ENCODE data around the gene ZNF805.
A peak's percentile ranks its signal among the peaks of the same experiment; 100 is the strongest.
"Not testable (repeated sequence)": the region's sequence is repeated elsewhere in the genome, so short reads cannot be mapped to it uniquely, and the experiment has no call there.

ZNF805 gene

DNA sequence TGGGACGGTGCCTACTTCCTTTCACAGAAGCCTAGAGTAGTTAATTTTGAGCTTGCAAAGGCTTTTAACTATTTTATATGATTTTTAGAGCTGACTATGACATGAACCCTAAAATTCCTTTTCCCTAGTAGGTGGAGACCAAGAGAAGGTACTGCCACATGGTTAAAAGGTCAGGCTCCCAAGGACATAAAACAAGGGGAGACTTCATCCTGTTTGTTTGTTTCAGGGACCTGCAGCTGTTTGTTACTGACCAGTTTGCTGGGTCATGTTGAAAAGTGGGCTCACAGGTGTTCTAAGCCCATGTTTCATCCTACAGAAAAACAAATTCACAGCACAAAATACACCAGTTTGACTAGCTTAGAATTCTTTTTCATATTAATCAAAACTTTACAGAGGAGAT, 36.0 kb downstream of the ZNF805 start:
- no peak for DNase-seq (ENCODE audit: low spot score)
- in situ Hi-C loops (cut with MboI; ENCODE audit: low pct_unique_long_range_greater_than_20kb, low sequenced_read_pairs, unreplicated experiment) = no loop called here
- TF ChIP-seq, protein P1, sequence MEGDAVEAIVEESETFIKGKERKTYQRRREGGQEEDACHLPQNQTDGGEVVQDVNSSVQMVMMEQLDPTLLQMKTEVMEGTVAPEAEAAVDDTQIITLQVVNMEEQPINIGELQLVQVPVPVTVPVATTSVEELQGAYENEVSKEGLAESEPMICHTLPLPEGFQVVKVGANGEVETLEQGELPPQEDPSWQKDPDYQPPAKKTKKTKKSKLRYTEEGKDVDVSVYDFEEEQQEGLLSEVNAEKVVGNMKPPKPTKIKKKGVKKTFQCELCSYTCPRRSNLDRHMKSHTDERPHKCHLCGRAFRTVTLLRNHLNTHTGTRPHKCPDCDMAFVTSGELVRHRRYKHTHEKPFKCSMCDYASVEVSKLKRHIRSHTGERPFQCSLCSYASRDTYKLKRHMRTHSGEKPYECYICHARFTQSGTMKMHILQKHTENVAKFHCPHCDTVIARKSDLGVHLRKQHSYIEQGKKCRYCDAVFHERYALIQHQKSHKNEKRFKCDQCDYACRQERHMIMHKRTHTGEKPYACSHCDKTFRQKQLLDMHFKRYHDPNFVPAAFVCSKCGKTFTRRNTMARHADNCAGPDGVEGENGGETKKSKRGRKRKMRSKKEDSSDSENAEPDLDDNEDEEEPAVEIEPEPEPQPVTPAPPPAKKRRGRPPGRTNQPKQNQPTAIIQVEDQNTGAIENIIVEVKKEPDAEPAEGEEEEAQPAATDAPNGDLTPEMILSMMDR (IDR thresholded peaks at IDR 0.05; ENCODE audit: extremely low read depth, insufficient read depth, missing control alignments) = no peak

DNA sequence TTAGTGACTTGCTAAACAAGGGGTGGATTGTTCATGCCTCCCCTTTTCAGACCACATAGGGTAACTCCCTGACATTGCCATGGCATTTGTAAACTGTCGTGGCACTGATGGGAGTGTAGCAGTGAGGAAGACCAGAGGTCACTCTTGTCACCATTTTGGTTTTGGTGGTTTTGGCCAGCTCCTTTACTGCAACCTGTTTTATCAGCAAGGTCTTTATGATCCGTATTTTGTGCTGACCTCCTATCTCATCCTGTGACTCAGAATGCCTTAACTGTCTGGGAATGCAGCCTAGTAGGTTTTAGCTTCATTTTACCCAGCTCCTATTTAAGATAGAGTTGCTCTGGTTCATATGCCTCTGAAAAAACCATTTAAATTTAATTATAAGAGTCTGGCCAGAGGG, 38.0 kb downstream of the ZNF805 start:
- in situ Hi-C loops (cut with MboI; ENCODE audit: low pct_unique_long_range_greater_than_20kb, low sequenced_read_pairs, unreplicated experiment) = not testable (repeated sequence)

DNA sequence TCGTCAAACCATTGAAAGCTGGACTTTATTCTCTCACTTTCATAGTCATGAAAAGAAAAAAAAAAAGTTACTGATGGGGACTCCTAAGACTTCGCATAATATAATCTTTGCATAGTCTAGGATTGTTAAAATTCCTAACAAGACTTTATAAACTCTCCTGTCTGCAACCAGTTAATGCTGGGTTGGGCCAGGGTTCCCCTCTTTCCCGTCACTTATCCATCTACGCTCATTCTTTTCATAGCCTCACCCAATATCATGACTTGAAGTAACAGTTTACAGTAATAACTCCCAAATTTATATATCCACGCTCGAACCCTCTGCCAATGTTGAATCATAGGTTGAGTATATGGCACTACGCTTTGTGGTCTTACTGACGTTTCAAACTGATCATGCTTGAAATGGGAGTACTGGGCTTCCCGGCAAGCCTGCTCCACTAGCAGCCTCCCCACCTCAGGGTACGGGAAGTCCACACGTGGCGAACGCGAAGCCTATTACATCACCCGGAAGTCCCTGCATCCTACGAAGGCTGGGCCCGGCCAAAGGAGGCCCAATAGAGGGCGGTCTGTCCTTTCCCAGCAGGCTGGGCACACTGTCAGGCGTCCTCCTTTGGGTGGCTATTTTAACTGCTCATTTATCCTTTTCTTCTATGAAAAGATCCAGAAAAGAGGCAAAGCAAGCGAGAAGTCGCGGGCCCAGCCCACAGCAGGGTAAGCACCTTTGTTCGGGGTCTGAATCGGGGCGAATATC, 39.2 kb downstream of the ZNF805 start:
- TF ChIP-seq, protein P1 (IDR thresholded peaks at IDR 0.05; ENCODE audit: extremely low read depth, insufficient read depth, missing control alignments) = peak; percentile 52
- in situ Hi-C loops (cut with MboI; ENCODE audit: low pct_unique_long_range_greater_than_20kb, low sequenced_read_pairs, unreplicated experiment) = no loop called here
- peak; percentile 84 for DNase-seq (ENCODE audit: low spot score)

More for the DNA sequence above, 38.0 kb downstream of the ZNF805 start:
- DNase-seq (ENCODE audit: low spot score) = not testable (repeated sequence)

DNA sequence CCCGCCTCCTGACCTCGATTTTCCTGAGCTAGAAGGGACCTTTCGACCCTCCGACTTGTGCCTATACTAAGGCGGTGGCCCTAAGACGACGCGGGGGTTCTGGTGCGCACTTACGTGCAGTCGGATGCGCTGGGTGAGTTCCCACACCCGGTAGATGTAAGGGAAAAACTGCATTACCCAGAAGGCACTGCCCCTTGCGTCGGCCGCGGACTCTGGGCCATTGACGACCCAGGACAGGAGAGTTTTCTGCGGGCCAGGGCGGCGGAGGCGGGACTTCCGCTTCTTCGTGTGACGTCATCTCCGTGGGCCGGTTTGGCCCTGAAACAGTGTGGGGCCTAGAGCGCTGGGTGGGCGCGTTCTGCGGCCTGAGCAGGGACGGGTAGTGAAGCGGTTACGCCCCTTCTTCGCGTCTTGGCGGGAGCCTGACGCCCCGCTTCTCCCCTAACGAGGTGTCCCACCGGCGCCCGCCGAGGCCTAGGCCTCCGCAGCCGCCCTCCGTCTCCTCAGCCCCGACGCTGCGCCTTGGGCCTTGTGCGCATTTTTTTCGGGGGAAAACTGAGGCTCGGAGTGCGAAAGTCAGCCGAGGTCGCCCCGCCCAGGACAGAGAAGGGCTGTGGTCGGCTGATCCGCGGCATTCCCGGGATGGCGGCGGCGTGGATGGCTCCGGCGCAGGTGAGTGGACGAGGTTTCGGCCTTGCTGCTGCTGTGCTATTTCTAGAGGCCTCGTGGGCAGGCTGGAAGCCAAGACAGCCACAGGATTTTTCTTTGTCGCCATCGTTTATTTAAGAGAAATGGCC, 39.9 kb downstream of the ZNF805 start, which contains the start of gene ZNF460:
ZNF460 (plus strand) TSS at position 321 of the 797 bp plus-strand sequence; CDS start at position 643, 322 bp downstream.
- in situ Hi-C loops (cut with MboI; ENCODE audit: low pct_unique_long_range_greater_than_20kb, low sequenced_read_pairs, unreplicated experiment) = no loop called here
- DNase-seq (ENCODE audit: low spot score) = peak; percentile 94
- TF ChIP-seq, protein P1 (IDR thresholded peaks at IDR 0.05; ENCODE audit: extremely low read depth, insufficient read depth, missing control alignments) = no peak

DNA sequence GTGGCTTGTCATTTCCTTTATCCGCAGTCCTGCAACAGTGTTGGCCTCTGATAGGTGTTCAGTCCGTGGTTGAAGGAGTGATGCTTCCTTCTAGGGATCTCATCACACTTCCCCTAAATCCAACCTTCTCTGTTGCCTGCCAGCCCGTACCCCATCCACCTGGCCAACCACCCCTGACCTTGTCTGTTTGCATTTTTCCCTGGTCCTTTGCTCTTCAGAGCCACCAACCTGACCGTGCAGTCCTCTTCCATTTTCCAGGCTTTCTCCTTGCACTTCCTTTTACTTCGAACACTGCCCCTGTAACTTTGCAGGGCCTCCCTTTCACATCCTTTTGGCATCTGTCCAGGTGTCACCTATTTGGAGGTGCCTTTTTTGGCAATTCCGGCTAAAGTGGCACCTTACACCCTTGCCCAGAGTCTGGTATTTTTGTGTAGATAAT, 40.5 kb downstream of the ZNF805 start:
- in situ Hi-C loops (cut with MboI; ENCODE audit: low pct_unique_long_range_greater_than_20kb, low sequenced_read_pairs, unreplicated experiment) = no loop called here
- DNase-seq (ENCODE audit: low spot score) = no peak
- TF ChIP-seq, protein P1 (IDR thresholded peaks at IDR 0.05; ENCODE audit: extremely low read depth, insufficient read depth, missing control alignments) = no peak

DNA sequence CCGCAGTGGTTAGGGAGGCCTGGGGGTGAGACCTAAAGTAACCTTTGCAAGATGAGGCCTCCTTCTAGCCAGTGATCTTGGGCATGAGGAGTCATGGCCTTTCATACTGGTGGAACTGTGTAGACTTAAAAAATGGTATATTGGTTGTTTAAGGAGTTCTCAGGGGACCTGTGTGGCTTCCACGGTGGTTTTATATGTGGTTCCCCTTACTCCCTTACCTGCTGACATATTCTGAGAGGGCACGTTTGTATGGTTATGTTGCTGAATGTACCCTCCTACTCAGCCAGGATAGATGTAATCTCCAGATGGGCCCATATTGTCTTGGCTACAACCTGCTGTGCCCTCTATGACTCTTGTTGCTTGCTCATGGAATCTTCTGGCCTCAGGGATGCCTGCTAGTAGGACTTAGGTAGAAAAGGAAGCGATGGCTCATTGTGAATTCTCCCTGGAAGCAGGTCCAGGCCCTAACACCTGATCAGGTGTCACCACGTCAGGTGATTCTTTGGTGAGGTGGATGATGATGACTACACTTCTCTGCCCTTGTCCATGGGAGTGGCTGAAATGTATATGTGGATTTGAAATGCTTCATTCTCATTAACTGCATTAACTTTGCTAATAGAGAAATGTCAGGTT, 41.7 kb downstream of the ZNF805 start:
- in situ Hi-C loops (cut with MboI; ENCODE audit: low pct_unique_long_range_greater_than_20kb, low sequenced_read_pairs, unreplicated experiment) = no loop called here
- peak; percentile 40 for DNase-seq (ENCODE audit: low spot score)
- TF ChIP-seq, protein P1 (IDR thresholded peaks at IDR 0.05; ENCODE audit: extremely low read depth, insufficient read depth, missing control alignments) = no peak

Data from GM13977 (cell line).